ENCODE results near the gene PAQR8.

DNA sequence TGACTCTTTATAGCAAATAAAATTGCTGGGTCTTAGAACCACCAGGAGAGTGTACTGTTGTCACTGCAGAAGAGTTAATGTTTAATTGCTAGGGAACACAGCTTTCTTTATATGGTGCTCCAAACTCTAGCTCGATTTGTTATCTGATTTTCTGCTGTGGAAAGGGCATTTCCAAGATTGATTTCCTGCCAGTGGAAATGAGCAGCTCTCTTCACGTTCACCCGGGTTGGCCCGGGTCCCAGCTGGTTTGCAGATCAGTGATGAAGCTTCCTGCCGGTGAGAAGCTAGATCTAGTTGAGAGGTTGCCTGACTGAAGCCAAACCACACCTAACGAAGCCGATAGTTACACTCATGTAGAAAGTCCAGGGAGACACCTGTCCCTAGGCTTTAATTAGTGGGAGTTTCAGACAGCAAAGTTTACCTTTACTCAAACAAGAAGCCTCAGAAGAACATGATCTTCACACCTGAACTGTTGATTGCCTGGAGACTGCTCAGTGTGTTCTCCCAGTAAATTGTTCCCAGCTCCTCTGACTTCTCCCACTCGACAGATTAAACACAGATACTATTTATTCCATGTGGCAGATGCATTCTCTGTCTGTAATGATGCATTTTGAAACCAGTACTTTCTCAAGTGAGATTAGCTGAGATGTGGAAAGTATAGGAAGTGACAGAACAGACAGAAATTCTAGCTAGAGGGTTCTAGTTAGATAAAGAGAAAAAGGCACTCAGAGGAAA is 27.8 kb downstream of the PAQR8 start:
- TF ChIP-seq EP300 (IDR thresholded peaks at IDR 0.05) (no peak), CTCF (IDR thresholded peaks at IDR 0.05) (no peak), POLR2A (IDR thresholded peaks at IDR 0.05) (no peak)
